ENCODE results near the gene BCORL1.

- no peak for TF ChIP-seq CHD1 (IDR thresholded peaks at IDR 0.05; ENCODE audit: low read depth, low read length)
- TF ChIP-seq CTCF (IDR thresholded peaks at IDR 0.05; ENCODE audit: control extremely low read depth in 1 of 3, insufficient read depth in 1 of 3, low read depth in 1 of 3, low read length in 3 of 3) = no peak
- no peak for TF ChIP-seq RFX5 (IDR thresholded peaks at IDR 0.05; ENCODE audit: borderline replicate concordance, low read depth, low read length)
- no peak for TF ChIP-seq POLR2AphosphoS5 (IDR thresholded peaks at IDR 0.05; ENCODE audit: low read depth, low read length)
- TF ChIP-seq PHF8 (conservative IDR thresholded peaks at IDR 0.05; ENCODE audit: low read depth, low read length) = no peak
- no peak for TF ChIP-seq SP2 (IDR thresholded peaks at IDR 0.05; ENCODE audit: low read length)
- TF ChIP-seq KDM1A (IDR thresholded peaks at IDR 0.05; ENCODE audit: borderline replicate concordance, low read length) = no peak
- no peak for TF ChIP-seq EZH2 (IDR thresholded peaks at IDR 0.05; ENCODE audit: low read depth, low read length, severe bottlenecking)
- no peak for TF ChIP-seq MAFK (IDR thresholded peaks at IDR 0.05; ENCODE audit: low read depth, low read length)
- no peak for TF ChIP-seq POLR2A (IDR thresholded peaks at IDR 0.05; ENCODE audit: control extremely low read depth in 1 of 2, low read depth in 2 of 2, low read length in 2 of 2)
- no peak for TF ChIP-seq EGR1 (IDR thresholded peaks at IDR 0.05; ENCODE audit: borderline replicate concordance, low read depth, low read length)
- TF ChIP-seq JUND (IDR thresholded peaks at IDR 0.05; ENCODE audit: low read length) = no peak
- no peak for TF ChIP-seq SUZ12 (IDR thresholded peaks at IDR 0.05; ENCODE audit: low read length)
- TF ChIP-seq NRF1 (IDR thresholded peaks at IDR 0.05; ENCODE audit: low read depth, low read length) = no peak
Measured at GRCh38 chrX:130005089-130005807, 22.8 kb downstream of the BCORL1 start.
